Brain microvascular endothelial cell (primary cell): ENCODE data around the gene CACHD1.

ENCODE experiments used
- DNase-seq: peaks from one replicate; pipeline ENCODE4 v3.0.0-alpha.2; 2020
- H3K27ac ChIP-seq: fragments of 250-450 bp; sonication (Bioruptor Pico); 2 replicates; pipeline ENCODE4 v1.5.1; 2020; ENCODE audit warnings: mild to moderate bottlenecking, moderate library complexity
- H3K27me3 ChIP-seq: fragments of 250-450 bp; sonication (Bioruptor Pico); replicated peaks from 2 replicates; pipeline ENCODE4 v1.5.1; 2020; ENCODE audit warnings: mild to moderate bottlenecking
- H3K36me3 ChIP-seq: fragments of 250-450 bp; sonication (Bioruptor Pico); replicated peaks from 2 replicates; pipeline ENCODE4 v1.5.1; 2020; ENCODE audit warnings: mild to moderate bottlenecking
- H3K4me3 ChIP-seq: 2 replicates; pipeline ENCODE4 v1.5.1; 2011; ENCODE audit warnings: low read depth, mild to moderate bottlenecking, control low read depth, low read length, moderate library complexity
- in situ Hi-C: cut with HindIII; loops from 2 replicates; pipeline ENCODE4 v1.10.0; 2017; ENCODE audit warnings: low sequenced_read_pairs, low pct_ligation_motif_present
- TF ChIP-seq, protein P1 (sequence below): IDR thresholded peaks from 2 replicates; pipeline ENCODE4 v1.5.1; 2011; ENCODE audit warnings: low read depth, mild to moderate bottlenecking, moderate library complexity, low read length, control low read depth, inconsistent platforms; ENCODE audit errors: missing control alignments

CACHD1 gene

DNA sequence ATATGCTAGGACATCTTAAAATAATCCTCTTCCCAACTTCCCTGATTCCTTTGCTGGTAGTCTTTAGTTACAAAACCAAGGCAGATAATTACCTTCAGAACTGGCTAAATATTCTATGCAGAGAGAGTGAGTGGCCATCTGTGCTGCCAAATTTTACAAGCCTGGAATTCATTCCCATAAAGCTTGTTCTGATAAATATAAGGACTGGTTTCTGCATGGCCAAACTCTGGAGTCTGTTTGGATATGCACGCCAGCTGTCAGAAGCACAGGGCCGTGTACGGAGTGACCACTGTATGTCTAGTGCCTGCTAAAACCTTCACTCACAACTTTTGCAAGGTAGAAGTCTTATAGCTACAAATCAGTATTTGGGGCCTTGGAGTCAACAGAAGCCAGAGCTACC lies 208.4 kb downstream of the CACHD1 start:
- no peak for DNase-seq
- H3K27me3 ChIP-seq, result no peaks in the 10 kb centered on the region
- in situ Hi-C loops, result no loop called here
- H3K36me3 ChIP-seq, result no peaks in the 10 kb centered on the region
- TF ChIP-seq, protein P1, sequence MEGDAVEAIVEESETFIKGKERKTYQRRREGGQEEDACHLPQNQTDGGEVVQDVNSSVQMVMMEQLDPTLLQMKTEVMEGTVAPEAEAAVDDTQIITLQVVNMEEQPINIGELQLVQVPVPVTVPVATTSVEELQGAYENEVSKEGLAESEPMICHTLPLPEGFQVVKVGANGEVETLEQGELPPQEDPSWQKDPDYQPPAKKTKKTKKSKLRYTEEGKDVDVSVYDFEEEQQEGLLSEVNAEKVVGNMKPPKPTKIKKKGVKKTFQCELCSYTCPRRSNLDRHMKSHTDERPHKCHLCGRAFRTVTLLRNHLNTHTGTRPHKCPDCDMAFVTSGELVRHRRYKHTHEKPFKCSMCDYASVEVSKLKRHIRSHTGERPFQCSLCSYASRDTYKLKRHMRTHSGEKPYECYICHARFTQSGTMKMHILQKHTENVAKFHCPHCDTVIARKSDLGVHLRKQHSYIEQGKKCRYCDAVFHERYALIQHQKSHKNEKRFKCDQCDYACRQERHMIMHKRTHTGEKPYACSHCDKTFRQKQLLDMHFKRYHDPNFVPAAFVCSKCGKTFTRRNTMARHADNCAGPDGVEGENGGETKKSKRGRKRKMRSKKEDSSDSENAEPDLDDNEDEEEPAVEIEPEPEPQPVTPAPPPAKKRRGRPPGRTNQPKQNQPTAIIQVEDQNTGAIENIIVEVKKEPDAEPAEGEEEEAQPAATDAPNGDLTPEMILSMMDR, result no peak
- H3K27ac ChIP-seq, result no peak overlapping the region
- H3K4me3 ChIP-seq, result no peak overlapping the region

DNA sequence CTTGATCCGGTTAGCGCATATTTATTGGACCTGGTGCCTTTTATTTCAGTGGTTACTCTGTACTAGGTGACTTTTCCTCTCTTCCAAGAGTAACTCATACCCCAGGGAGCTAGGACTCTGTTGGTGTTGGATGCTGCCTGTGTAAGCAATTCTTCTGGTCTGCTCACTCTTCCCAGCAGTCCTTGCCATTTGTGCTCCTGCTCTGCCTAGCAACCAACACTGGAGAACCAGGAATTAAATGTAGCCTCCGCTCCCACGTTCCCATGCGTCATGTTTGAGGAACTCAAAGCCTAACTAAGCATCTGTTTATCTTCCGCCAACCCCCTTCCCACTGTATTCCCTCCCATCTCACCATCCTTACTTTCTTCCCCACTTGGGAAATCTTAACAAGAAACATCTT lies 209.2 kb downstream of the CACHD1 start:
- no peaks in the 10 kb centered on the region for H3K36me3 ChIP-seq
- no peak overlapping the region for H3K4me3 ChIP-seq
- H3K27me3 ChIP-seq, result no peaks in the 10 kb centered on the region
- H3K27ac ChIP-seq, result no peak overlapping the region
- in situ Hi-C loops, result no loop called here
- no peak for DNase-seq
- TF ChIP-seq, protein P1, result no peak

- H3K4me3 ChIP-seq, result no peak overlapping the region
- TF ChIP-seq, protein P1, result no peak
- in situ Hi-C loops, result no loop called here
These were observed 210.7 kb downstream of the CACHD1 start for GRCh38 chr1:64680599-64680998.

GRCh38 chr1:64681043-64681442 lies 211.1 kb downstream of the CACHD1 start:
- TF ChIP-seq, protein P1, result no peak
- Histone ChIP-seq H3K27me3 (no peaks in the 10 kb centered on the region), H3K36me3 (no peaks in the 10 kb centered on the region), H3K4me3 (no peak overlapping the region), H3K27ac (no peak overlapping the region)
- in situ Hi-C loops, result no loop called here
- DNase-seq, result no peak

More at GRCh38 chr1:64680599-64680998, 210.7 kb downstream of the CACHD1 start:
- Histone ChIP-seq H3K36me3 (no peaks in the 10 kb centered on the region), H3K27me3 (no peaks in the 10 kb centered on the region), H3K27ac (no peak overlapping the region)
- no peak for DNase-seq

DNA sequence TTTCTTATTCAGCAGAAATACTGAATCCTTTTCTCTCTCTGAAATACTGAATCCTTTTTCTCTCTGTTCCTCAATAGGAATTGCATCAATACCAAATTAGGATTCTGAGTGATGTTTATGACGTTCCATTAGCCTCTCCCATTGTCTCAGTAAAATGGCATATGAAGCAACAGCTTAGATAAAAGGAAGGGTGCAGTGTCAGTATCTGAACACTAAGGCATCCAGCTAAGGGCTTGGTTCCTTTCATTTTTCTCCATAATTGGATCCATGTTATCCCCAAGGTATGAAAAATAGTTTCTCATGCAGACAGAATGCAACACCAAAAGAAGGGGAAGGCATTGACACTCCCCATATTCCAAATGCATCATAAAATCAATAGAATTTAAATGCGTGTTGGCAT lies 213.5 kb downstream of the CACHD1 start:
- no peaks in the 10 kb centered on the region for H3K27me3 ChIP-seq
- TF ChIP-seq, protein P1, result no peak
- in situ Hi-C loops, result no loop called here
- no peaks in the 10 kb centered on the region for H3K36me3 ChIP-seq
- no peak overlapping the region for H3K27ac ChIP-seq
- no peak for DNase-seq
- no peak overlapping the region for H3K4me3 ChIP-seq

DNA sequence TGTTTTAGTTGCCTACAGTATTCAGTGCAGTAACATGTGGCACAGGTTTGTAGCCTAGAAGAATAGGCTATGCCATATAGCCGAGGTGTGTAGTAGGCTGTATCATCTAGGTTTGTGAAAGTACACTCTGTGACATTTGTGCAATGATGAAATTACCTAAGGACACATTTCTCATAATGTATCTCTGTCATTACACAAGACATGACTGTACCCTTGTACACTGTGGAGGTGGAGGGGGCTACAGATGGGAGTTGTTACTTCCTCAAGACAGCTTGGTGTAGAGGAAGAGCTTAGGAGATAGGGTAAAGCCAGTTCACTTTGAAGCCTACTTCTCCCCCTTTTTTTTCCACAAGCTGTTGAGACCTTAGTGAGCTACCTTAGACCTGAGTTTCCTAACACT lies 215.3 kb downstream of the CACHD1 start:
- DNase-seq, result no peak
- no peak overlapping the region for H3K27ac ChIP-seq
- no peak overlapping the region for H3K4me3 ChIP-seq
- in situ Hi-C loops, result no loop called here
- H3K36me3 ChIP-seq, result no peaks in the 10 kb centered on the region
- H3K27me3 ChIP-seq, result no peaks in the 10 kb centered on the region
- TF ChIP-seq, protein P1, result no peak
